SK-N-DZ (cell line): ENCODE measurements around the gene FCRL3.

ENCODE experiments used
- DNase-seq: peaks from one replicate; pipeline ENCODE4 v3.0.0-alpha.2; 2015; ENCODE audit warnings: low spot score

Gene FCRL3

GRCh38 chr1:157682710-157683437 lies 17.7 kb downstream of the FCRL3 start:
- no peak for DNase-seq

GRCh38 chr1:157678721-157679120 lies 21.8 kb downstream of the FCRL3 start:
- DNase-seq: no peak

GRCh38 chr1:157673008-157673407 lies 27.6 kb downstream of the FCRL3 start:
- no peak for DNase-seq

- DNase-seq: no peak
These were observed 28.7 kb downstream of the FCRL3 start for GRCh38 chr1:157671895-157672294.

DNA sequence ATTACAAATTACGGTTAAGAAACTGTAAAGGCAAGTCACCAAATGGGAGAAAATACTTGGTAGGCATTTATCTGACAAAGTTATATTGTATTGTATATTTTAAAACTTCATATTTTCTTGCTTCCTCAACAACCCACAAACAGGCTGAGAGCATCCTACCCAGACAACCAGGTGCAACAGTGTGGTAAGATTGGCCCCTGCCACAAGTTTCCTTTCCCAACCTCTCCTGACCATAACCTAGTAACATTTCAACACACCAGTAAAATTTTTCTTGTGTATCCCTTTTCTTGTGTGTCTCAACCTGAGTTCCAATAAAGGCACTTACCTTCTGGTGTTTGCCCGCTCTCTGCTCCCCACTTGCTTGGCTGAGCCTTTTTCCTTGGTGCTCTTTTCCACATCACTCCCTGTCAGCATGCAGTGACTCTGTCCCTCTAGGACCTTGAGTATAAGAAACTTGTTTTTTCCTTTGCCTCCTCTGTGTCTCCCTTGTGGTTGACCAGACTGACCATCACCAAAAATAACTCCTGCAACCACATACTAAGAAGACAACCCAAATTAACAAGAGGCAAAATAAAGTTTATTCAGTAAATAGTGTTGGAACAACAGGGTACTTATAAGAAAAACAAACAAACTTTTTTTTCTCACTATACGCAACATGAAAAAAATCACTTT lies 40.9 kb downstream of the FCRL3 start:
- no peak for DNase-seq

- no peak for DNase-seq
These were observed 42.0 kb downstream of the FCRL3 start for GRCh38 chr1:157658571-157658970.

DNA sequence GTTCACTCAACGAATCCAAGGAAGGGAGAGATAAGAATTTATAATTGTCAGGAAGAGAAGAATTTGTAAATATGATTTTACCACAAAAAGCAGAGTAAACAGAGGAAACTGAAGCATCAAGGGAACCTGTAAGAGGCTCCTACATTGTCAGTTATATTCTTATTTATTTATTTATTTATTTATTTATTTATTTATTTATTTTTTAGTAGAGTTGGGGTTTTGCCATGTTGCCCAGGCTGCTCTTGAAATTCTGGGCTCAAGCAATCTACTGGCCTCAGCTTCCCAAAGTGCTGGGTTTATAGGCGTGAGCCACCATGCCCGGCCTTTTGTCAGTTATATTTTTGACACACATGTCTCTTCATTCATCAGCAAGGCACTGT lies 47.1 kb downstream of the FCRL3 start:
- DNase-seq: no peak

- DNase-seq: no peak
These were observed 47.6 kb downstream of the FCRL3 start for GRCh38 chr1:157652859-157653493.

- DNase-seq: no peak
These were observed 52.3 kb downstream of the FCRL3 start for GRCh38 chr1:157648317-157648716.

GRCh38 chr1:157646144-157646543 lies 54.4 kb downstream of the FCRL3 start:
- DNase-seq: no peak

DNA sequence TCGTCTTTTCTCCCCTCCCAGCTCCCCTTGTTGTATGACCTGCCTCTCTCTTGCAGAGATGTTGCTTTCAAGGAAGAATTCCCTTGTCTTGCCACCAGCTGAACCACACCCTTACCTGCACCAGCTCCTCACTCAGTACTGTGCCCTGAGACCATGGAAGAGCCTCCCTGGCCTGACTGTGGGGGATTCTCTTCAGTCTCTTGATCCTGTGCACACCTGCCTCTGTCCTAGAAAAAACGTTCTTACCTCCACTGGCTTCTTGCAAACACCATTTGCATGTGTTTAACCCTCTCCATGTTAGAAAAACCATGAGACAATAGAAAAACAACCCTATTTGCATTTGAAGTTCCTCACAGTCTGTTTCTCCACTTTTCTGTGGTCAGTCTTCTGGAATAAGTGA lies 59.4 kb downstream of the FCRL3 start:
- DNase-seq: no peak

DNA sequence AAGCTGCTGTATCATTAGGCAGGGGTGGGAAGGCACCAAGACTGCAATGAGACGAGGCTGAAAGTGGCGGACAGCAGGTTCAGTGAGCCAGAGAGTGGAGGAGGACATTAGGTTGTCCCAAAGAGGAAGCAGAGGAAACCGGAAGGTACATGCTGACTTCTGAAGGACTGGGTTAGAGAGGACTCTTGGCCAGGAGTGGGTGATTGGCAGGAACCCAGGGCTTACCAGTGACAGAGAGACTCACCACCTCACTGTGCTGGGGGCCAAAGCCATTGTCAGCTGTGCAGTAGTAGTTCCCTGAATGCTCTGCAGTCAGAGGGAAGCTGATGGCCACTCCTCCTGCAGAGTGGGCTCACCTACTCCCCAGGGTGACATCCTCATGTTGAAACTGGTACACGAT lies 60.8 kb downstream of the FCRL3 start:
- DNase-seq: no peak

GRCh38 chr1:157628773-157629172 lies 71.8 kb downstream of the FCRL3 start:
- DNase-seq: no peak
